ENCODE data around the gene SLC25A5. TPM values are rescaled to one million over a fixed set of nuclear protein-coding genes. Genes with fewer than 3 reads are reported as not detected.

The SLC25A5 gene
- total and polyA plus RNA-seq, 11 donors: 48.7 to 590 (median 176) TPM

DNA sequence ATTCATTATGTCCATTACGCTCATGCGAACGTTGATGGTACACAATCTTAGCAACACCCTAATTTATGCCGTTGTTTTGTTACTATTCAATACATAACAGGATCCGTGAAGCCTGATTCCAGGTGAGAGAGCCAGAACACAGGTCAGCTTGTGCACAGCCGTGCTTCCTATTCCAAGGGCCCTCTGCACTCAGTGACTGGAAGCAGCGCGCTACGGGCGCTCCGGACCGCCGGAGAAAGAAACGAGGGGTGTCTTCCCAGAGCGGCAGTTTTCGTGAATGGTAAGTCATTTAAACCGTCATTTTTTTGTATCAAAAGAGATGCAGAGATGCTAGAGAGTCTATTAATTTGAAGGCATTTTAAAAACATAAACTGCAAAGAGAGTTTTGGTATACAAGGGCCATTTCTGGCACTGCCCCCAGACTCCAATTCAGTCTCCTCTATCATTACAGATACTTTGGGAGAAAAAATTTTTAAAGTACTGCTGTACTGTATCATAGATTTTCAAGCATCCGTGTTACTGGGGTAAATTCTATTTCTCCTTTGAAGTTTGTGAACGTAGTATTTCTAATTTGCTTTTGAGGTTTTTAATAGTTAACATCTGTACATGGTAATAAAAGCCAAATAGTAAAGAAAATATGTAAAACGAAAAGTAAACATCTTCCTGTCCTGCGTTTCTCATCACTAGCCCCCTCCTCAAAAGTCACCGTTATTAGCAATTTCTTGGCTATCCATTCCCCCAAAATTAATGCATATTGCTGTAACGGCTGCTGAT is 6.6 kb downstream of the SLC25A5 start:
- DNase-seq (no peak), ATAC-seq (no peak)
- Histone ChIP-seq H3K4me1 (peaks cover 0 to 14% (median 0%) of the 10 kb centered on the region in 12 donors), H3K27me3 (peaks cover 0 to 4% (median 0%) of the 10 kb centered on the region in 9 donors), H3K4me3 (no peak overlapping the region), H3K27ac (no peak overlapping the region), H3K9me3 (no peaks in the 10 kb centered on the region), H3K36me3 (peaks cover 0 to 22% (median 16%) of the 10 kb centered on the region in 9 donors)
- WGBS, 4 donors: 82 to 92% (median 87%) methylated on average over 23 of the region's 23 CpGs
- no peak for TF ChIP-seq POLR2A (IDR thresholded peaks at IDR 0.05)
- TF ChIP-seq, protein P1, sequence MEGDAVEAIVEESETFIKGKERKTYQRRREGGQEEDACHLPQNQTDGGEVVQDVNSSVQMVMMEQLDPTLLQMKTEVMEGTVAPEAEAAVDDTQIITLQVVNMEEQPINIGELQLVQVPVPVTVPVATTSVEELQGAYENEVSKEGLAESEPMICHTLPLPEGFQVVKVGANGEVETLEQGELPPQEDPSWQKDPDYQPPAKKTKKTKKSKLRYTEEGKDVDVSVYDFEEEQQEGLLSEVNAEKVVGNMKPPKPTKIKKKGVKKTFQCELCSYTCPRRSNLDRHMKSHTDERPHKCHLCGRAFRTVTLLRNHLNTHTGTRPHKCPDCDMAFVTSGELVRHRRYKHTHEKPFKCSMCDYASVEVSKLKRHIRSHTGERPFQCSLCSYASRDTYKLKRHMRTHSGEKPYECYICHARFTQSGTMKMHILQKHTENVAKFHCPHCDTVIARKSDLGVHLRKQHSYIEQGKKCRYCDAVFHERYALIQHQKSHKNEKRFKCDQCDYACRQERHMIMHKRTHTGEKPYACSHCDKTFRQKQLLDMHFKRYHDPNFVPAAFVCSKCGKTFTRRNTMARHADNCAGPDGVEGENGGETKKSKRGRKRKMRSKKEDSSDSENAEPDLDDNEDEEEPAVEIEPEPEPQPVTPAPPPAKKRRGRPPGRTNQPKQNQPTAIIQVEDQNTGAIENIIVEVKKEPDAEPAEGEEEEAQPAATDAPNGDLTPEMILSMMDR (IDR thresholded peaks at IDR 0.05): no peak
- intact Hi-C loops (cut with DNase I): no loop called here

DNA sequence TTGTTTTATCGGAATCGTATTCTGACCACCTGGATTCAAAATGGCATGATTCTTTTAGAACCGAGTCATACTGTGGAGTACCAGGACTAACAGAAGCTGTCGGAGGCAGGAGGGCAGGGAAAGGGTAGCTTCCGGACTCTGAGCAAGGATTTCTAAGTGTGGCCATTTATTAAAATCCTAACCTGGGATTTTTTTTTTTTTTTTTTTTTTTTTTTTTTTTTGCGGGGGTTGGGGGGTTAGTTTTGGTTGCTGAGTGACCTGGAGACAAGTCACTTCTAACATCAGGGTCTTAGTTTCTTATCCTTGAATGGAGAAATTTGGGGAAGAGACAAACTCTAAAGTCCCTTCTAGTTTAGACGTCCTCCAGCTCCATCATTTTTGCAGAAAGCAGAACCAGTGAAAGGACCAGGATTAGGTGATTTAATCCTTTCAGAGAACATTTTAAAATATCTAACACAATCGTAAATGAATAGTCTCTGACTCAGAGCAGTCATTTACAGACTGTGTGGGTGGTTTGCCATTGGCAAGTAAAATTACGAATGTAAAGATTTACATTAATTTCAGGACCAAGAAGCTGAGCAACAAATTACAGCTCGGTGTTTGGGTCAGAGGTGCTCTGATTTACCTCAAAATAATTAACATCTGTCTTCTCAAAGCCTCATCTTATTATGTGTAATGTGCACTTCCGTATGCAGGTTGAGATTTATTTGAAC is 7.3 kb downstream of the SLC25A5 start:
- 75 to 86% (median 81%) methylated on average over 11 of the region's 11 CpGs for WGBS, 4 donors
- Histone ChIP-seq H3K36me3 (peaks cover 0 to 14% (median 10%) of the 10 kb centered on the region in 9 donors), H3K27me3 (peaks cover 0 to 4% (median 0%) of the 10 kb centered on the region in 9 donors), H3K4me3 (no peak overlapping the region), H3K27ac (no peak overlapping the region), H3K9me3 (no peaks in the 10 kb centered on the region), H3K4me1 (peaks cover 0 to 10% (median 0%) of the 10 kb centered on the region in 12 donors)
- intact Hi-C loops (cut with DNase I): no loop called here
- TF ChIP-seq, protein P1 (IDR thresholded peaks at IDR 0.05): no peak
- TF ChIP-seq POLR2A (IDR thresholded peaks at IDR 0.05): no peak
- ATAC-seq (no peak), DNase-seq (no peak)

DNA sequence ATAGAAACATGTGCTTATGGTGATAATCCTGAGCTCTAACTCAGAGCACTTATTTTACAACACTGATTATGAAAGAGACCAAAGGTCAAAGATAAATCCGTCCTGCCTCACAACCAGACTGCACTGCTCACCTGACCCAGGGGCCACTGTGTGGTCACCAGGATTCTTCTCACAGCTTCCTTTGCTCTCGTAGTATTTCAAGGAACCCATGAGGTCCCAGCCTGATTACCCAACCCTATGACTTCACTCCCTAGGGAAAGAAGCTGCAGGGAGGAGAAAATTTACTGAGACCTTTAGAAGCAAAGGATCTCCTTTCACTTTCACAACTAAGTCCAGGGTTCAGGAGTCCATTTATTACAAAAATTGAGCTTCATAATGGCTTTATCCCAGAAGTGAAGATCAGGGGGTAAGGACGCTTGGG is 9.6 kb downstream of the SLC25A5 start:
- intact Hi-C loops (cut with DNase I): no loop called here
- Histone ChIP-seq H3K9me3 (no peaks in the 10 kb centered on the region), H3K27me3 (peaks cover 0 to 4% (median 0%) of the 10 kb centered on the region in 9 donors), H3K4me1 (peaks cover 0 to 17% (median 4%) of the 10 kb centered on the region in 12 donors), H3K4me3 (peak overlapping the region in 4 of 12 donors; percentile 6 to 18 (median 16)), H3K27ac (peak overlapping the region in 8 of 12 donors; percentile 5 to 64 (median 27)), H3K36me3 (no peaks in the 10 kb centered on the region)
- DNase-seq (peak in 1 of 5 donors; percentile 8), ATAC-seq (peak in 3 of 4 donors; percentile 24 to 54 (median 45))
- 32 to 46% (median 35%) methylated on average over 3 of the region's 3 CpGs for WGBS, 4 donors
- no peak for TF ChIP-seq POLR2A (IDR thresholded peaks at IDR 0.05)
- TF ChIP-seq, protein P1 (IDR thresholded peaks at IDR 0.05): no peak

DNA sequence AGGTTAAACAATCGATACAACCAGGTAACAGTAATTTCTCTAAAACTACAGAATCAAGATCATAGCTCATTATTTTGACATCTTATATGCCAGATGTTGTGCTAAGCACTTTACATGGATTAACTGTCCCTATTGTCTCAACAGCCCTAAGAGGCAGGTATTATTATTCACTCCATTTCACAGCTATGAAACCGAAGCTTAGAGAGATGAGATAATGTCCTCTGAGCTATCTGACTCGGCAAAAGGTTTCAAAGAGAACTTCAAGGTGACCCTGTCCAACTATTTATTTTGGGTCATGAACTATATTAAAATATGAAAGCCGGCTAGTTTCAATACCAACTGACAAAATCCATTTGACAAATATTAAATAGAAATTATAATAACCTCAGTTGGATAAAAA is 10.3 kb downstream of the SLC25A5 start:
- peak overlapping the region in 4 of 12 donors; percentile 5 to 64 (median 48) for H3K27ac ChIP-seq

More for the DNA sequence above, 10.3 kb downstream of the SLC25A5 start:
- DNase-seq: no peak
- H3K4me3 ChIP-seq: no peak overlapping the region
- 58 to 73% (median 63%) methylated on average over 4 of the region's 4 CpGs for WGBS, 4 donors
- ATAC-seq: no peak
- no peaks in the 10 kb centered on the region for H3K9me3 ChIP-seq
- TF ChIP-seq POLR2A (IDR thresholded peaks at IDR 0.05): no peak
- TF ChIP-seq, protein P1 (IDR thresholded peaks at IDR 0.05): no peak
- H3K36me3 ChIP-seq: no peaks in the 10 kb centered on the region
- intact Hi-C loops (cut with DNase I): no loop called here
- H3K27me3 ChIP-seq: peaks cover 0 to 4% (median 0%) of the 10 kb centered on the region in 9 donors
- H3K4me1 ChIP-seq: peaks cover 0 to 17% (median 4%) of the 10 kb centered on the region in 12 donors

Data from heart left ventricle (tissue), 16 donors.